ENCODE measurements around the gene ST8SIA4. TPM values are rescaled to one million over a fixed set of nuclear protein-coding genes. Genes with fewer than 3 reads are reported as not detected.

The ST8SIA4 gene
- total RNA-seq, 1 experiment from 2014 or later: not detected

DNA sequence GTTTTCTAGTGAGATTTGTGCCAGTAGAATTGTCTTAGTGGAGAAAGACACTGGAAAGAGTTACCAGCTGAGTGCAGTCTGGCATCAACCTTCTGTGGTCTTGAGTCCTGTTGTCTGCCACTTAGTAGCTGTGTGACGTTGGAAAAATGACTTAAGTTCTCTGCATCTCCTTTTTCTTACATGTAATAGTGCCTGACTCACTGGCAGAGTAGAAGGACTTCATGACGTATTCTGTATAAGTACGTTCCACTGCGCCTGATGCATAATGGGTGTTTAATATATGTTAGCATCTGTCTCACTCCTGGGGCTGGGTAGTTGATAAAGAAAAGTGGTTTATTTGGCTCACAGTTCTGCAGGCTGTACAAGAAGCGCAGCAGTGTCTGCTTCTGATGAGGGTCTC, 144.8 kb downstream of the ST8SIA4 start (continued):
- TF ChIP-seq ZBTB33 (IDR thresholded peaks at IDR 0.05; ENCODE audit: extremely low read depth, insufficient replicate concordance, low read length): no peak
- TF ChIP-seq ATF3 (IDR thresholded peaks at IDR 0.05): no peak

GRCh38 chr5:100757618-100758017, 145.5 kb downstream of the ST8SIA4 start:
- ATAC-seq: no peak
- H3K4me3 ChIP-seq (replicated peaks in 1 of 2; ENCODE audit: low read depth in 1 of 2, low read length in 2 of 2): no peak overlapping the region
- H3K9me3 ChIP-seq (ENCODE audit: control insufficient read depth in 1 of 2, insufficient read depth in 1 of 2, low read depth in 1 of 2, low read length in 2 of 2): no peaks in the 10 kb centered on the region
- TF ChIP-seq SIN3A (IDR thresholded peaks at IDR 0.05; ENCODE audit: low read depth) (no peak), CEBPB (IDR thresholded peaks at IDR 0.05; ENCODE audit: low read depth) (no peak), ELF1 (IDR thresholded peaks at IDR 0.05; ENCODE audit: borderline replicate concordance, low read depth) (no peak), REST (IDR thresholded peaks at IDR 0.05; ENCODE audit: low read depth) (no peak), ZBTB33 (IDR thresholded peaks at IDR 0.05; ENCODE audit: extremely low read depth, insufficient replicate concordance, low read length) (no peak), YY1 (IDR thresholded peaks at IDR 0.05; ENCODE audit: extremely low read depth, insufficient replicate concordance, low read depth, low read length) (no peak), MAX (IDR thresholded peaks at IDR 0.05) (no peak), EZH2phosphoT487 (IDR thresholded peaks at IDR 0.05; ENCODE audit: borderline replicate concordance) (no peak), POLR2A (IDR thresholded peaks at IDR 0.05; ENCODE audit: borderline replicate concordance, extremely low read depth, insufficient read depth, insufficient read length) (no peak), ATF3 (IDR thresholded peaks at IDR 0.05) (no peak), EZH2 (IDR thresholded peaks at IDR 0.05) (no peak), TCF7L2 (IDR thresholded peaks at IDR 0.05; ENCODE audit: borderline replicate concordance, extremely low read depth, insufficient read depth, insufficient read length) (no peak)
- H3K4me1 ChIP-seq (ENCODE audit: control insufficient read depth in 1 of 2, insufficient read depth in 2 of 2, low read length in 2 of 2): no peaks in the 10 kb centered on the region
- no peak for DNase-seq (ENCODE audit: low read depth, low spot score)
- H3K4me2 ChIP-seq (ENCODE audit: low read length): no peak overlapping the region
- H3K27me3 ChIP-seq (ENCODE audit: insufficient read depth, low read length): no peaks in the 10 kb centered on the region
- no peak overlapping the region for H3K9ac ChIP-seq (ENCODE audit: low read length)
- H3K9me2 ChIP-seq (ENCODE audit: insufficient read depth): no peaks in the 10 kb centered on the region
- CTCF ChIA-PET: no interaction called here
- H3K27ac ChIP-seq (ENCODE audit: low read depth, low read length): no peak overlapping the region
- no peaks in the 10 kb centered on the region for H3K36me3 ChIP-seq (ENCODE audit: control insufficient read depth in 1 of 2, insufficient read depth in 2 of 2, low read length in 2 of 2)
- RAD21 ChIA-PET (ENCODE audit: low non-redundant PET in 1 of 2, low total read pairs in 2 of 2, uncharacterized antibody in 2 of 2, unreplicated experiment in 2 of 2): no interaction called here
- no peaks in the 10 kb centered on the region for H3K79me2 ChIP-seq (ENCODE audit: insufficient read depth, low read length)
- no peaks in the 10 kb centered on the region for H4K20me1 ChIP-seq (ENCODE audit: insufficient read depth)
- intact Hi-C loops (cut with micrococcal nuclease): no loop called here
- POLR2A ChIA-PET: no interaction called here
- no TSS peak for BruUV-seq (replicated peaks)
- no peak overlapping the region for H2AFZ ChIP-seq (ENCODE audit: low read depth, low read length, poor library complexity, severe bottlenecking)
